PC-3 (cell line): Measurements from ENCODE around the gene ST14. TPM values are rescaled to one million over a fixed set of nuclear protein-coding genes. Genes with fewer than 3 reads are reported as not detected.

Experiments used
- ATAC-seq: fragments of 200-7000 bp; cut with Tn5 transposase; 2 replicates; pipeline ENCODE4 v1.9.1; 2020; ENCODE audit warnings: mild to moderate bottlenecking, moderate library complexity
- BruUV-seq: library from RNA; stranded (reverse); fragments of 400-500 nt; replicated peaks from 2 replicates; lab custom pipeline; 2021; lab: Mats Ljungman, UMichigan
- CTCF ChIA-PET: fragments of 300-600 bp; sonication (Branson Sonifier 250); formaldehyde crosslinking; loops from one replicate; lab custom pipeline; 2022; ENCODE audit warnings: antibody characterized with exemption; lab: Charles Lee
- POLR2A ChIA-PET: fragments of 300-600 bp; sonication (Branson Sonifier 250); formaldehyde crosslinking; loops from one replicate; lab custom pipeline; 2022; ENCODE audit warnings: antibody characterized with exemption; ENCODE audit not compliant: unreplicated experiment; lab: Charles Lee
- DNase-seq: peaks from one replicate; pipeline ENCODE4 v3.0.0-alpha.2; 2015
- H2AFZ ChIP-seq: fragments of 300-600 bp; sonication (generic); 2 replicates; pipeline ENCODE4 v1.6.0; 2016; ENCODE audit warnings: antibody characterized with exemption, low read length
- H3F3A ChIP-seq: fragments of 300-600 bp; sonication (generic); one replicate; pipeline ENCODE4 v1.6.0; 2017; ENCODE audit warnings: antibody characterized with exemption, low read length, control low read depth, mild to moderate bottlenecking; ENCODE audit not compliant: unreplicated experiment
- H3K27ac ChIP-seq: fragments of 300-600 bp; sonication (generic); 2 replicates; pipeline ENCODE4 v1.5.1; 2016; ENCODE audit warnings: mild to moderate bottlenecking, low read length
- H3K27me3 ChIP-seq: fragments of 300-600 bp; sonication (generic); 2 replicates; pipeline ENCODE4 v1.6.1; 2016; ENCODE audit warnings: low read length, mixed read lengths
- H3K36me3 ChIP-seq: fragments of 300-600 bp; sonication (generic); 2 replicates; pipeline ENCODE4 v1.6.1; 2016; ENCODE audit warnings: low read depth, mixed run types, low read length, mixed read lengths
- H3K4me1 ChIP-seq: fragments of 300-600 bp; sonication (generic); 2 replicates; pipeline ENCODE4 v1.5.1; 2016; ENCODE audit warnings: low read length; ENCODE audit not compliant: insufficient read depth
- H3K4me2 ChIP-seq: fragments of 300-600 bp; sonication (generic); 2 replicates; pipeline ENCODE4 v1.6.0; 2016; ENCODE audit warnings: low read length
- H3K4me3 ChIP-seq: fragments of 300-600 bp; sonication (generic); 2 replicates; pipeline ENCODE4 v1.5.1; 2016; ENCODE audit warnings: mild to moderate bottlenecking, low read length, mixed read lengths
- H3K79me2 ChIP-seq: fragments of 300-600 bp; sonication (generic); 2 replicates; pipeline ENCODE4 v1.6.1; 2017; ENCODE audit warnings: low read length, mixed read lengths
- H3K9ac ChIP-seq: fragments of 300-600 bp; sonication (generic); 2 replicates; pipeline ENCODE4 v1.6.0; 2016; ENCODE audit warnings: mild to moderate bottlenecking, low read length
- H3K9me2 ChIP-seq: fragments of 300-600 bp; sonication (generic); replicated peaks from 2 replicates; pipeline ENCODE4 v1.6.1; 2016; ENCODE audit warnings: mixed run types, low read length, mixed read lengths
- H3K9me3 ChIP-seq: fragments of 300-600 bp; sonication (generic); 2 replicates; pipeline ENCODE4 v1.6.1; 2016; ENCODE audit warnings: low read length, mixed read lengths
- H4K20me1 ChIP-seq: fragments of 300-600 bp; sonication (generic); 2 replicates; pipeline ENCODE4 v1.6.1; 2016; ENCODE audit warnings: low read length, mixed read lengths
- CTCF ChIP-seq: fragments of 300-600 bp; sonication (generic); conservative IDR thresholded peaks from 2 replicates; pipeline ENCODE4 v1.5.1; 2017; ENCODE audit warnings: antibody characterized with exemption, low read depth, mild to moderate bottlenecking, low read length
- EZH2 ChIP-seq: fragments of 300-600 bp; sonication (generic); IDR thresholded peaks from one replicate; pipeline ENCODE4 v1.6.1; 2017; ENCODE audit warnings: antibody characterized with exemption, mild to moderate bottlenecking, low read length; ENCODE audit not compliant: unreplicated experiment
- EZH2phosphoT487 ChIP-seq: fragments of 300-600 bp; sonication (generic); IDR thresholded peaks from 2 replicates; pipeline ENCODE4 v1.6.1; 2018; ENCODE audit warnings: mild to moderate bottlenecking, antibody characterized with exemption, low read length, borderline replicate concordance
- intact Hi-C: fragments of 100-400 bp; cut with micrococcal nuclease; formaldehyde crosslinking; loops from 2 replicates; pipeline ENCODE4 v1.9.0; 2023
- total RNA-seq: library from RNA; depleted of rRNA; stranded (reverse); fragments of >200 nt; gene quantifications from 2 replicates; pipeline ENCODE4 v1.2.3, GENCODE V29; 2014

ST14 gene
- total RNA-seq, 1 experiment from 2014 or later, result 231 TPM

GRCh38 chr11:130175898-130176297, 16.3 kb downstream of the ST14 start:
- no peak overlapping the region for H2AFZ ChIP-seq
- H3K9ac ChIP-seq, result no peak overlapping the region
- ChIA-PET CTCF (no interaction called here), POLR2A (no interaction called here)
- TF ChIP-seq EZH2 (no peak), EZH2phosphoT487 (no peak), CTCF (no peak)
- H3K9me2 ChIP-seq, result no peaks in the 10 kb centered on the region
- H3K27ac ChIP-seq, result no peak overlapping the region
- ATAC-seq (no peak), DNase-seq (no peak)
- no TSS peak for BruUV-seq
- H3K9me3 ChIP-seq, result no peaks in the 10 kb centered on the region
- H3F3A ChIP-seq, result no peaks in the 10 kb centered on the region
- no peak overlapping the region for H3K4me3 ChIP-seq
- peaks cover 96% of the 10 kb centered on the region for H3K79me2 ChIP-seq
- peaks cover 25% of the 10 kb centered on the region for H4K20me1 ChIP-seq
- intact Hi-C loops, result no loop called here
- peaks cover 13% of the 10 kb centered on the region for H3K36me3 ChIP-seq
- H3K4me2 ChIP-seq, result no peak overlapping the region
- H3K27me3 ChIP-seq, result no peaks in the 10 kb centered on the region
- H3K4me1 ChIP-seq, result peaks cover 10% of the 10 kb centered on the region

GRCh38 chr11:130177782-130178181, 18.2 kb downstream of the ST14 start:
- CTCF ChIA-PET, result no interaction called here
- Histone ChIP-seq H3K9ac (no peak overlapping the region), H3K27ac (no peak overlapping the region), H3K27me3 (no peaks in the 10 kb centered on the region), H3K9me3 (no peaks in the 10 kb centered on the region), H3K9me2 (no peaks in the 10 kb centered on the region), H3K4me1 (peaks cover 25% of the 10 kb centered on the region), H3F3A (no peaks in the 10 kb centered on the region), H3K4me3 (no peak overlapping the region), H3K36me3 (peaks cover 13% of the 10 kb centered on the region), H3K79me2 (peaks cover 97% of the 10 kb centered on the region), H2AFZ (no peak overlapping the region), H4K20me1 (peaks cover 34% of the 10 kb centered on the region), H3K4me2 (no peak overlapping the region)
- no peak for DNase-seq
- no TSS peak for BruUV-seq
- POLR2A ChIA-PET, result no interaction called here
- intact Hi-C loops, result no loop called here
- no peak for TF ChIP-seq EZH2phosphoT487
- no peak for TF ChIP-seq EZH2
- TF ChIP-seq CTCF, result no peak
- no peak for ATAC-seq

GRCh38 chr11:130178441-130179339, 19.1 kb downstream of the ST14 start:
- ATAC-seq (no peak), DNase-seq (no peak)
- Histone ChIP-seq H3F3A (no peaks in the 10 kb centered on the region), H3K27me3 (no peaks in the 10 kb centered on the region), H4K20me1 (peaks cover 34% of the 10 kb centered on the region), H3K36me3 (peaks cover 12% of the 10 kb centered on the region), H3K4me1 (peaks cover 25% of the 10 kb centered on the region), H3K9ac (no peak overlapping the region), H3K9me2 (no peaks in the 10 kb centered on the region), H3K9me3 (no peaks in the 10 kb centered on the region), H2AFZ (no peak overlapping the region), H3K79me2 (peaks cover 97% of the 10 kb centered on the region), H3K4me2 (no peak overlapping the region), H3K27ac (no peak overlapping the region), H3K4me3 (no peak overlapping the region)
- BruUV-seq, result no TSS peak
- TF ChIP-seq CTCF (no peak), EZH2 (no peak), EZH2phosphoT487 (no peak)
- CTCF ChIA-PET, result no interaction called here
- POLR2A ChIA-PET, result no interaction called here
- intact Hi-C loops, result no loop called here
